ENCODE results near the gene CEBPB.
"Not testable (repeated sequence)": the region's sequence is repeated elsewhere in the genome, so short reads cannot be mapped to it uniquely, and the experiment has no call there.

The CEBPB gene

DNA sequence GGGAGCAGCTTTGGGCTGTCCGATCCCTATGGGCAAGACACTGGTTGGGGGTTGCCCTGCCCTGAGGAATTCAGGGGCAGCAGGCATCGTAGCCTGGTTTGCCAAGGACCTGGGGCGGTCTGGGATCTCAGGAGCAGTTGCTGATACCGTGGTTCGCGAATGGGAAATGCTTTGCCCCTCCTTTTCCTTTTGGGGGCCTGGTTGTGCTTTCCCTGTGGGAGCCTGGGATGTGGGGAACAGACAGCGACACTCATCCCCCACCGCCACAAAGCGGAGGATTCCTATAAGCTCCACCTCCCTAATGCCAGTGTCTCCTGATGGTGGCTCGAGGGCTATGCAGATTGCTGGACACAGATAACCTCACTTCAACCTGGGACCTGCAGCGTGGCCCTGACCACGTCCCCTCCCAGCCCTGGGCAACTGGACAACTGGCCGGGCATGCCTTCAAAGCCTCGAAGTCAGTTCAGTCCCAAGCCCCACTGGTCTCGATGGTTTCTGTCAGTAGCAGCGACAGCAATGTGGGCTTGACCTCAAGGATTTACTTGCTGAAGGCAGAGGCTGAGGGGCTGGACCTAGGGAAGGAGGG lies 3.3 kb downstream of the CEBPB start:
- no peak for DNase-seq (ENCODE audit: low read depth)

GRCh38 chr20:50194422-50194830 lies 3.8 kb downstream of the CEBPB start:
- no peak for DNase-seq (ENCODE audit: low read depth)

DNA sequence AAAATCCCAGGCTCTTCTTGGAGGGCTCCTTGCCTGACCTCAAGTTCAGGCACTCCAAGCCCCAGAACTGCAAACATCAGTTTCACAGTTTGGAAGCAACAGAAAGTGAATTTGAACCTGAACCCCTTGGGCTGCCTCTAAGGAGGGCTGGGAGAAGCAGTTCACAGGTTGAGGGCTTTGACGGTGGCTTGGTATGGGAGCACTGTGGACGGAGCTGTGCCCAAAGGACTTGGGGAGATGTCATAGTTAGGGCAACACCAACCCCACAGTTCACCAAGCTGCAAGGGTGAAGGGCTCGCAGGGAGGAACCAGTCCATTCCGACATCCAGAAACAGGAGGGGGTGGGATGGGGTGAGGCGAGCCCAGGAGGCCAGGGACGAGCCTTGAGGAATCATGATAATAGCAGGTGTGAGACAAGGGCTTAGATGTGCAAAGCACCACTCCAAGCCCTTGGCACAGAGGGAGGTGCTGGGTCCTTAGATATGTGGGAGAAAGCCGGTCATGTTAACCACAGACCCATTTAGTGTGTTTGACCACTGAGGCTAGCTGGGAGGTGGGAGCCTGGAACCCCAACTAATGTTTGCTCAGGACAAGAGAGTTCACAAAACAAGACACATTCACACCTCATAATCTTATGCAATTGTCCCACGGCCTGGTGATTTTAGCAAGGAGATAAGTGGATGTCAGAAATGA lies 4.3 kb downstream of the CEBPB start:
- no peak for DNase-seq (ENCODE audit: low read depth)

- DNase-seq (ENCODE audit: low read depth), result no peak
Observed at GRCh38 chr20:50195524-50196120, 5.0 kb downstream of the CEBPB start.

GRCh38 chr20:50196248-50196647 lies 5.6 kb downstream of the CEBPB start:
- no peak for DNase-seq (ENCODE audit: low read depth)

GRCh38 chr20:50196896-50197295 lies 6.3 kb downstream of the CEBPB start:
- no peak for DNase-seq (ENCODE audit: low read depth)

DNA sequence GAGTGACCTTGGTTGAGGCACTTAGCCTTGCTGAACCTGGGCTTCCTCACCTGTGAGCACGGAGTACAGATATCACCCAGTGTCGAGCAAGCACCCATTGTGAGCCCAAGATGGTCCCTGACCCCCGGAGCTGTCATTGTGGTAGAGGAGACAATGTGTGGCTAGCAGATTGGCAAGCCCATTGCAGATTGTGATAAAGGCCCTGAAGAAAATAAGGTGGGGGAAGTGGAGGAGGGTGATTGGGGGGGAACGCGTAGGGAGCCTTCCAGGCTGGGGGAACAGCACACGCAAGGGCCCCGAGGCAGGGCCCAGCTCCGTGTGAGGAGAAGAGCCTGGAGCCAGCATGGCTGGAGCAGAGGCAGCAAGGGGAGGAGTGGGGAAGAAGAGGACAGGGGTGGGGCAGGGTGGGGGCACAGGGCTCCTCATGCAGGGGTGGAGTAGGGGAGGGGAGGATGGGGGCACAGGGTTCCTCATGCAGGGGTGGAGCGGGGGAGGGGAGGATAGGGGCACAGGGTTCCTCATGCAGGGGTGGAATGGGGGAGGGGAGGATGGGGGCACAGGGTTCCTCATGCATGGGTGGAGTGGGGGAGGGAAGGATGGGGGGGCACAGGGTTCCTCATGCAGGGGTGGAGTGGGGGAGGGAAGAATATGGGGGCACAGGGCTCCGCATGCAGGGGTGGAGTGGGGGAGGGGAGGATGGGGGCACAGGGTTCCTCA lies 7.0 kb downstream of the CEBPB start:
- DNase-seq (ENCODE audit: low read depth), result no peak

GRCh38 chr20:50198180-50198666 lies 7.6 kb downstream of the CEBPB start:
- no peak for DNase-seq (ENCODE audit: low read depth)

DNA sequence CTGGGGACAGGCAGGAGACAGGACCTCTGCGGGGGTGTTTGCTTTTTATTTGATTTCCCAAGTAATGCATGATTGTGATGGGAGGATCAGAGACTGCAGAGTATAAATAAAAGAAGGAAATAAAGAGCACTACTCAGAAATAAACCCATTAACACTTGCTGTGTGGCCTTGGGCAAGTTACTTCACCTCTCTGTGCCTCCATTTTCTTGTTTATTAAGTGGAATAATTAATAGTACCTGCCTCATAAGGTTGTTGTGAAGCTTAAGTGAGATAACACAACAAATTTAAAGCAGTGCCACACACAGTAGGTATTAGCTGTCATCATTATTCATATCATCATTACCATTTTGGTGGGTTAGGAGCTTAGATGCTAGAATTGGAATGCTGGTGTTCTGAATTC lies 8.1 kb downstream of the CEBPB start:
- no peak for DNase-seq (ENCODE audit: low read depth)

GRCh38 chr20:50199703-50200102 lies 9.1 kb downstream of the CEBPB start:
- DNase-seq (ENCODE audit: low read depth), result no peak

DNA sequence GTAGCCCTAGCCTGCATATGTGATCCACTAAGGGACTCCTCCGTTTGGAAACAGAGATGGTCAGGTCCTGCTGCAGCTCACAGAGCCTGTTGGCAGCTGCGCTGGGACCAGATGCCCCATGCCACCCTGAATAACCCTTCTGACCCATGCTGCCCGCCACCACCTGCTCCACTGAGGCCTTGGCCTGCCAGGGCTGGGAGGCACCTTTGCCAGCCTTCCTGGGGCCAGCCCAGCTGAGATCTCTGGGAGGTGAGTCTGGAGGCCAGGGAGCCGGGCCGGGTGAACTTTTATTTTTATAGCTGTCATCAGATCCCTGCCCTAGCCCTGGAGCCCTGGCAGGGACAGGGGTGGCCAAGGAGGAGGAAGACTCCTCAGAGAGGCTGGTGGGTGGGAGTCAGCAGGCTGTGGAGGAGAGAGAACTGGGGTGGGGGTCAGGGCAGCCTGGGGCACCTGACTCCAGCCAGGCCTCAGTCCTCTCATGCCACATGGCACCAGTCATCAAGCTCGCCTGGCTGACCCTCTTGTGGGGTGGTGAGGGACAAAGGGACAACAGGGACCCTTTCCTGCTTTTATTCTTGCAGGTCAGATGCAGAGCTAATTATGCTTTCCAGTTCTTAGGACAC lies 10.0 kb downstream of the CEBPB start:
- DNase-seq (ENCODE audit: low read depth), result no peak

- DNase-seq (ENCODE audit: low read depth), result not testable (repeated sequence)
Observed at GRCh38 chr20:50201710-50202109, 11.1 kb downstream of the CEBPB start.

DNA sequence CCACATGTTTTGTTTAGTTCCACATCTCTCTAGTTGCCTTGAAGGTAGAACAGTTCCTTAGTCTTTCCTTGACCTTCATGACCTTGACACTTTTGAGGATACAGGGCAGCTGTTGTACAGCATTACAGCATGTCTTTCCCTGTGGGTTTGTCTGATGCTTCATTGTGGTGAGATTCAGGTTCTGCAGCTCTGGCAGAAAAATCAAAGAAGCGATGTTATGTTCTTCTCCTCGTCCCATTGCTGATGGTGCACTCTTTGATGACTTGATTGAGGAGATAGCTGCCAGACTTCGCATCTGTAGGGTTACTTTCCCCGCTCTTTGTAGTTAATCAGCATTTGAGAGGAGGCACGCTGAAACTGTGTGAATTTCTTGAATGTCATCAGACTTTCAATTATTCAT lies 12.0 kb downstream of the CEBPB start:
- DNase-seq (ENCODE audit: low read depth), result no peak

DNA sequence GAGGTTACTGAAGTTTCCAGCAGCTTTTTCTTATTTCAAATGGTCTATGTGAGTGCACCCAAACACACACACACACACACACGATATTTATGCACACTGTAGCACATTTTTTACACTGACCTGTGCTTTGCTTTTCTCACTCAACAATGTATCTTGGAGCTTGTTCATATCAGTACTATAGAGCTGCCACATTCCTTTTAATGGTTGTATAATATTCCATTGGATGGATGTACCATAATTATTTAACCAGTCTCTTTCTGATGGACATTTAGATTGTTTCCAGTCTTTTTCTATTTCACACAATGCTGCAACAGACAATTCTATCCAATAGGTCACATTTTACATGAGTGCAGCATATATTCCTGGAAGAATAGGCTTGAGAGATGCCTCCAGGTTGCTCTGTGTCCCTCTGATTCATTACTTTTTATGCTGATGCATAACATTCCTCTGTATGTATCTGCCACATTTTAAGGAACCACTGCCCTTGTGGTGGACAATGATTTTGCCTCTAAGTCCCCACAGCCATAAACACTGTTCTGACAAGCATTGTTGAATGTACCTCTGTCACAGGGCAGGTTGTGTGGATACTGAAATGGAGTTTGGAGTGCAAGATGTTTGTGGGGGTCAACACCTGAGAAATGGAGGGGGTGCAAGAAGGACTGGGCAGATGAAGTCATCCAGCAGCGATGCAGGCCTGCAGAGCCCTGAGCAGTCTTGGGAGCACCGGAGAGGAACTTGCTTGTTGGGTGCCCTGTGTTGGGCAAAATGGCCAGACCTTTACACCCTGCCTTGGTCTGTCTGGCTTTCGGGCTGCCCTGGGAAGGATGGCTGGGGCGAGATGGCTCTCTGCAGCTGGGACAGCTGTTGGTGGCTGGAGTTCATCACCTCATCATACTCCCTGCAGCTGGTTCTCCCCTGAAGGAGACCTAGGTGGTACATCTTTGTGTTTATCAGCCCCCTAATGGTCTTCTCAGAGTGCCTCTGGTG lies 13.6 kb downstream of the CEBPB start:
- no peak for DNase-seq (ENCODE audit: low read depth)

DNA sequence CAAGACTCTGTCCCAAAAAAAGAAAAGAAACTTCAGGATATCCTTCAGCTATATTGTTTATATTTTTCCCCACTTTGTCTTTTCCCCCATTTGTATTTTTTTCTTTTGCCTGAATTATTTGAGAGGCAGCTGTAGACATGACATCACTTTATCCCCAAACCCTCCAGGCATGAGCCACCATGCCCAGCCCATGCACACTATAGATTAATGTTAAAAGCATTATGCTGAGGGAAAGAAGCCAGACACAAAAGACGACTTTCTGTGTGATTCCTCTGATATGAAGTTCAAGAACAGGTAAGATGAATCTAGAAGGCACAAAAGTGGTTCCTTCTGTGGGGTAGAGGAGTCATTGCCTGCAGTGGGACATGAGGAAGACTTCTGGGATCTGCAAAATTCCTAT lies 16.4 kb downstream of the CEBPB start:
- no peak for DNase-seq (ENCODE audit: low read depth)

- no peak for DNase-seq (ENCODE audit: low read depth)
Observed at GRCh38 chr20:50208085-50208491, 17.5 kb downstream of the CEBPB start.

- DNase-seq (ENCODE audit: low read depth), result not testable (repeated sequence)
Observed at GRCh38 chr20:50208815-50209214, 18.2 kb downstream of the CEBPB start.

GRCh38 chr20:50210066-50210619 lies 19.5 kb downstream of the CEBPB start:
- no peak for DNase-seq (ENCODE audit: low read depth)

GRCh38 chr20:50211091-50211490 lies 20.5 kb downstream of the CEBPB start:
- DNase-seq (ENCODE audit: low read depth), result no peak

DNA sequence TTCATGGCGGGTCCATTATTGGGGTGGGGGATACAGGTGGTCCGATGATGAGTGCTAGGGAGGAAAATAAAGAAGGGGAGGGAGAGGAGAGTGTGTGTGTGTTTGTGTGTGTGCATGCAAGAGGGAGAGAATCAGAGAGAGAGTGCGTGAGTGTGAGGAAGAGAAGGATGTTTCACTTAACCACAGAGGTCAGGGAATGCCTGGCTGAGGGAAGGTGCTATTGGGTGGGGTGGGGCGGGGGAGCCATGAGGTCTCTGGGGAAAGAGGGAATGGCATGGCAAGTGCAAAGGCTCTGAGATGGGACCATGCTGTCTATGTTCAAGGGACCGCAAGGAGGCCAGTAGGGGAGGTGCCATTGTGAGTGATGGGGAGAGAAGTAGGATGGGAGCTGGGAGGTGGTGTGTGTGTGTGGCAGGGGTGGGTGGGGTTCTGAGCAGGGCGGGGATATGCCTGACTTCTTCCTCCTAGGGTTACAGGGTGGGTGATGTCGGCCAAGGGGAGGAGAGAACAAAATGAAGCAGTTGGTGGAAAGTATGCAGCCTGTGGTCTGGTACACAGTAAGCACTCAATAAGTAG lies 23.0 kb downstream of the CEBPB start:
- DNase-seq (ENCODE audit: low read depth), result no peak
